ENCODE data around the gene HINT2.

- TF ChIP-seq SUZ12 (IDR thresholded peaks at IDR 0.05; ENCODE audit: extremely low read depth, insufficient read depth, insufficient read length) (no peak), YY1 (IDR thresholded peaks at IDR 0.05; ENCODE audit: insufficient read depth, insufficient read length) (no peak), ZNF274 (IDR thresholded peaks at IDR 0.05; ENCODE audit: low read depth, low read length) (no peak)
Observed at GRCh38 chr9:35852267-35852815, 37.5 kb upstream of the HINT2 start.

Measured in NT2/D1 (cell line).